Measurements from ENCODE around the gene ADPRHL1.

DNA sequence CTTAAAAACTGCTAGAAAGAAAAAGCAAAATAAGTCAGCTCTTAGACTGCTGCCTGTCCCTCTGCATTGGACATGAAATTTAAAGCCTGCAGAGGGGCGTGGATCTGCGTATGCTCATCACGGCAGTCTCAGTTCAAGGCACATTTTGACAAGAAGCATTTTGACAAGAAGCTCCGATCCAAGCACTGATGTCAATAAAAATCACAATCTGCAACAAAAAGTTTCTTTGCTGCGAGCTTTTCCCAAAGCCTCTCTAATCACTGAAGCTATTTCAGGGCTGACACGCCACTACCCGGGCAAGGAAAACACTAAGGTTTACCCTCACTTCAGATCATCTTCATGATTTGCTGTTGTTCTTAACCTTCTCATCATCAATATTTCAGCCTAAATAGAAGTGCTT, 29.8 kb upstream of the ADPRHL1 start:
- TF ChIP-seq, protein P1, sequence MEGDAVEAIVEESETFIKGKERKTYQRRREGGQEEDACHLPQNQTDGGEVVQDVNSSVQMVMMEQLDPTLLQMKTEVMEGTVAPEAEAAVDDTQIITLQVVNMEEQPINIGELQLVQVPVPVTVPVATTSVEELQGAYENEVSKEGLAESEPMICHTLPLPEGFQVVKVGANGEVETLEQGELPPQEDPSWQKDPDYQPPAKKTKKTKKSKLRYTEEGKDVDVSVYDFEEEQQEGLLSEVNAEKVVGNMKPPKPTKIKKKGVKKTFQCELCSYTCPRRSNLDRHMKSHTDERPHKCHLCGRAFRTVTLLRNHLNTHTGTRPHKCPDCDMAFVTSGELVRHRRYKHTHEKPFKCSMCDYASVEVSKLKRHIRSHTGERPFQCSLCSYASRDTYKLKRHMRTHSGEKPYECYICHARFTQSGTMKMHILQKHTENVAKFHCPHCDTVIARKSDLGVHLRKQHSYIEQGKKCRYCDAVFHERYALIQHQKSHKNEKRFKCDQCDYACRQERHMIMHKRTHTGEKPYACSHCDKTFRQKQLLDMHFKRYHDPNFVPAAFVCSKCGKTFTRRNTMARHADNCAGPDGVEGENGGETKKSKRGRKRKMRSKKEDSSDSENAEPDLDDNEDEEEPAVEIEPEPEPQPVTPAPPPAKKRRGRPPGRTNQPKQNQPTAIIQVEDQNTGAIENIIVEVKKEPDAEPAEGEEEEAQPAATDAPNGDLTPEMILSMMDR (IDR thresholded peaks at IDR 0.05; ENCODE audit: low read depth, low read length) = no peak
- no peak for TF ChIP-seq MYC (IDR thresholded peaks at IDR 0.05; ENCODE audit: low read depth, low read length)
- TF ChIP-seq, protein P2, sequence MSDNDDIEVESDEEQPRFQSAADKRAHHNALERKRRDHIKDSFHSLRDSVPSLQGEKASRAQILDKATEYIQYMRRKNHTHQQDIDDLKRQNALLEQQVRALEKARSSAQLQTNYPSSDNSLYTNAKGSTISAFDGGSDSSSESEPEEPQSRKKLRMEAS (IDR thresholded peaks at IDR 0.05; ENCODE audit: low read depth, low read length) = no peak

Measured in NB4 (cell line).